Osteocyte (in vitro differentiated cells): Measurements from ENCODE around the gene ZNF621. TPM values are rescaled to one million over a fixed set of nuclear protein-coding genes. Genes with fewer than 3 reads are reported as not detected.

Source experiments
- DNase-seq: peaks from one replicate; pipeline ENCODE4 v3.0.0; 2021; ENCODE audit warnings: mixed read lengths; ENCODE audit not compliant: unreplicated experiment; ENCODE audit errors: extremely low spot score
- H3K27ac Mint-ChIP-seq: one replicate; pipeline ENCODE4 v1.8.0; 2021; ENCODE audit warnings: mild to moderate bottlenecking, mixed read lengths; ENCODE audit not compliant: unreplicated experiment
- H3K27me3 Mint-ChIP-seq: one replicate; pipeline ENCODE4 v1.8.0; 2021; ENCODE audit warnings: mixed read lengths; ENCODE audit not compliant: unreplicated experiment
- H3K36me3 Mint-ChIP-seq: one replicate; pipeline ENCODE4 v1.8.0; 2021; ENCODE audit warnings: mixed read lengths; ENCODE audit not compliant: unreplicated experiment
- H3K4me1 Mint-ChIP-seq: one replicate; pipeline ENCODE4 v1.8.0; 2021; ENCODE audit warnings: mixed read lengths; ENCODE audit not compliant: unreplicated experiment
- H3K4me3 Mint-ChIP-seq: one replicate; pipeline ENCODE4 v1.8.0; 2021; ENCODE audit warnings: mild to moderate bottlenecking, moderate library complexity, mixed read lengths; ENCODE audit not compliant: unreplicated experiment
- H3K9me3 Mint-ChIP-seq: one replicate; pipeline ENCODE4 v1.8.0; 2021; ENCODE audit warnings: mixed read lengths; ENCODE audit not compliant: unreplicated experiment
- long read RNA-seq: library from polyadenylated mRNA; unstranded; transcript quantifications from one replicate; pipeline ENCODE4 v2.0.0, GENCODE V29; 2021
- total RNA-seq: library from RNA; stranded (reverse); gene quantifications from 2 replicates; pipeline ENCODE4 v1.2.1, GENCODE V29; 2021
- TF ChIP-seq, protein P1 (sequence below): fragments of 200-600 bp; sonication (generic); IDR thresholded peaks from 2 replicates; pipeline ENCODE4 v1.5.0; 2021; ENCODE audit warnings: antibody characterized with exemption, mild to moderate bottlenecking, moderate library complexity

Gene ZNF621
- total RNA-seq, result 27.9 and 30.8 TPM in 2 replicates
- long read RNA-seq, full-length matches to known transcripts, result 3 of 15 reads
- long read RNA-seq, partial matches to known transcripts, result 0 of 15 reads
- long read RNA-seq, other reads (novel, unspliced or antisense), result 12 of 15 reads

DNA sequence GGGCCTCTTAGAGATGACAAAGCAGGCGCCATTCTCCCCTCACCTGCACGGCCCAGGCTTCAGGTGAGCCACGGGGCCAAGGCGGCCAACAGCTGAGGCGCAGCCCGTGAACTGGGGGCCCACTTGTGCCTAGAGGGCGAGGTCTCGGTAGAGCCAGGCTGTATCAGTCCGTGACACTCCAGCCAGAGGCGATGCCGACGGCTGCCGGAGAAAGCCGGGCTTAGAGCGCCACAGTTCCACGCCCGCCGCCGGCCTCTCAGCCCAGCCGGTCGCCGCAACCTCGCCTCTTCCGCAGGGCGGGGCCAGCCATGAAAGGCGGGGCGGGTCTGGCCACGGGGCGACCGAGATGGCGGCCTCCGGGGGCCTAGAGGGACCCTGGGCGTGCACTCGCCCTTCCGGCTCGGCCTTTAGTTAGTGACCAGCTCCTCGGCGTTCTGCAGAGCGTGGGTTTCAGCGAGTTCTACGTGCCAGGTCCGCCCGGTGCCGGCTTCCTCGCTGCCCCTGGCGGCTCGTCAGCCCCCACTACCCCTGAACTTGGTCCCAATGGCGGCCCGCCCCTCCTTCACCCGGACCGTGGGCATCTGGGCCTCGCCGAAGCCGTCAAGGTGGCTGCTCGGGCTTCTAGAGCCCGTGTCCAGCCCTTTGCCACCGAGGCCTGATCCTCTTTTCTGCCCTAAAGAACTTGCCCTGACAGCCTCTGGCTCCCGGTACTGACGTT is at the start of gene ZNF621:
Gene ZNF621 (plus strand): TSS at position 393 of the 718 bp plus-strand sequence. CDS start 881 bp downstream, outside the sequence.
- peaks cover 26% of the 10 kb centered on the region for H3K36me3 Mint-ChIP-seq

DNA sequence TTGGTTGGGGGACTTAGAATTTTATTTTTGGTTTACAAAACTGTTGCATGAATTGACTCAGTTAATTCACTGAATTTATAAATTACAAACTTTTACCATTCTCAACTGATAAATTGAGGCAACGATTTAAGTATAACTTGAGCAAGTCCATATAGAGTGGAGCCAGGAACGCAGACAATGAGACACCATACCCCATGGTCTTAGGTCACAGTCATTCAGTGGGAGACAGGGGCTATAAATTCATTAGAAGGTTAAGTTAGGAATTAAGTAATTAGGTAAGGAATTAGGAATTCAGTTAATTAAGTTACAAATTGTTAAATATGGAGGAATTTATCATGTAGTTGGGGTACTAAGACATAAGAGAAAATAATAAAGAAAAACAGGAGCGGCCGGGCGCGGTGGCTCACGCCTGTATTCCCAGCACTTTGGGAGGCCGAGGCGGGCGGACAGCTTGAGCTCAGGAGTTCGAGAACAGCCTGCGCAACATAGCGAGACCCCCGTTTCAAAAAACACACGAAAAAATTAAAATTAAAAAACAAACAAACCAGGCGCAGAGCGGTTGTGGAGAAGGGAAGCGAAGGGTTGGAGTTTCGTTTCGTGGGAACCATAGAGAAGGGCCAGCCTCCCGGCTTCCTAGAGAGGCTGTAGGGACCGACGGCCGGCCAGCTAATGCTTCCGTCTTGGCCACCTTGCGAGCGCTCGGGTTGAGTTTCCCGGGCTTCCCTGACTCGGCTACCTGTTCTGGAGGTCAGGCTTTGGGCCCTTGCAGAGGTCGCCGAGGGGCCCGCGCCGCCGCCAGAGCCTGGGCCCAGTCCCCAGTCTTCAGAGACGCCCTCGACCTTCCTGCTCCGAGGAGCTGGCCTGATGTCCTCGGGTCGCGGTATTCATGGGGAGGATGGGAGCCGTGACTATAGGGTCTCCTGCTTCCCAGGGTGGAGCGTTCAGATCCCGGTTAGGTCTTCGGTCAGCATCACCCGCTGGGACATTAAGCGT is 48.0 kb upstream of the ZNF621 start, which contains the start of gene ZNF619:
Gene ZNF619 (plus strand): TSS at position 645 of the 993 bp plus-strand sequence. CDS start 858 bp downstream, outside the sequence.
- TF ChIP-seq, protein P1, sequence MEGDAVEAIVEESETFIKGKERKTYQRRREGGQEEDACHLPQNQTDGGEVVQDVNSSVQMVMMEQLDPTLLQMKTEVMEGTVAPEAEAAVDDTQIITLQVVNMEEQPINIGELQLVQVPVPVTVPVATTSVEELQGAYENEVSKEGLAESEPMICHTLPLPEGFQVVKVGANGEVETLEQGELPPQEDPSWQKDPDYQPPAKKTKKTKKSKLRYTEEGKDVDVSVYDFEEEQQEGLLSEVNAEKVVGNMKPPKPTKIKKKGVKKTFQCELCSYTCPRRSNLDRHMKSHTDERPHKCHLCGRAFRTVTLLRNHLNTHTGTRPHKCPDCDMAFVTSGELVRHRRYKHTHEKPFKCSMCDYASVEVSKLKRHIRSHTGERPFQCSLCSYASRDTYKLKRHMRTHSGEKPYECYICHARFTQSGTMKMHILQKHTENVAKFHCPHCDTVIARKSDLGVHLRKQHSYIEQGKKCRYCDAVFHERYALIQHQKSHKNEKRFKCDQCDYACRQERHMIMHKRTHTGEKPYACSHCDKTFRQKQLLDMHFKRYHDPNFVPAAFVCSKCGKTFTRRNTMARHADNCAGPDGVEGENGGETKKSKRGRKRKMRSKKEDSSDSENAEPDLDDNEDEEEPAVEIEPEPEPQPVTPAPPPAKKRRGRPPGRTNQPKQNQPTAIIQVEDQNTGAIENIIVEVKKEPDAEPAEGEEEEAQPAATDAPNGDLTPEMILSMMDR, result no peak

More for the DNA sequence above, at the start of gene ZNF621:
- Mint-ChIP-seq H3K27ac (peak within 1 kb of the TSS; percentile 98), H3K4me1 (peaks cover 18% of the 10 kb centered on the region), H3K4me3 (peak within 1 kb of the TSS; percentile 88), H3K9me3 (peaks cover 3% of the 10 kb centered on the region), H3K27me3 (no peaks in the 10 kb centered on the region)
- TF ChIP-seq, protein P1, result no peak
- peak; percentile 94 for DNase-seq

DNA sequence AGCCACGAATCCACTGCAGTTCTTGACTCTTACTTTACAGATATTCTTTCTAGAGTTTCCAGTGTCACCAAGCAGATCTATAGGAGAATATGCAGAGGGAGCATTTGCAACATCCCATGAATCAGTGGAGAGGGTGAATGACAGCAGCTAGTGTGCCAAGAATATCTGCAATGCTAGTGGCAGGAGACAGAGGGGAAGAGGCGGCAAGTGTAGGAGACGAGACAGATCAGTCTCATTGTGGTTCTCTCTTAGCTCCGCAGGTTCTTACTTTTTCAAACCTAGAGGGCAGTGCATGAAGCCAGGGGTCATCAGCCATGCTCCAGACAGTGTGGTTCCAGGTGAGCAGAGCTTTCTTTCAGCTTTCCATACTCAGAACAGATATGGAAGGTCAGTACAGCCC is 47.1 kb upstream of the ZNF621 start:
- Mint-ChIP-seq H3K27me3 (no peaks in the 10 kb centered on the region), H3K9me3 (no peaks in the 10 kb centered on the region)

More for the DNA sequence above, 48.0 kb upstream of the ZNF621 start, which contains the start of gene ZNF619:
- H3K4me1 Mint-ChIP-seq, result peaks cover 11% of the 10 kb centered on the region
- peak; percentile 87 for DNase-seq
- no peaks in the 10 kb centered on the region for H3K36me3 Mint-ChIP-seq
- peak within 1 kb of the TSS; percentile 84 for H3K4me3 Mint-ChIP-seq
- no peaks in the 10 kb centered on the region for H3K27me3 Mint-ChIP-seq
- H3K27ac Mint-ChIP-seq, result peak within 1 kb of the TSS; percentile 94
- no peaks in the 10 kb centered on the region for H3K9me3 Mint-ChIP-seq

DNA sequence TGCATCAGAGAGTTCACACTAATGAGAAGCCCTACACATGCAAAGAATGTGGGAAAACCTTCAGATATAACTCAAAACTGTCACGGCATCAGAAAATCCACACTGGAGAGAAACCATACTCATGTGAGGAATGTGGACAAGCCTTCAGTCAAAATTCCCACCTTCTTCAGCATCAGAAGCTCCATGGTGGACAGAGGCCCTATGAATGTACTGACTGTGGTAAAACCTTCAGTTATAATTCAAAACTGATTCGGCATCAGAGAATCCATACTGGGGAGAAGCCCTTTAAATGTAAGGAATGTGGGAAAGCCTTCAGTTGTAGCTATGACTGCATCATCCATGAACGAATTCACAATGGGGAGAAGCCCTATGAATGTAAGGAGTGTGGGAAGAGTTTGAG is 37.6 kb upstream of the ZNF621 start:
- Mint-ChIP-seq H3K9me3 (peaks cover 14% of the 10 kb centered on the region), H3K36me3 (peaks cover 33% of the 10 kb centered on the region), H3K4me3 (no peak overlapping the region), H3K4me1 (no peaks in the 10 kb centered on the region), H3K27ac (no peak overlapping the region), H3K27me3 (no peaks in the 10 kb centered on the region)
- TF ChIP-seq, protein P1, result no peak
- no peak for DNase-seq

More for the DNA sequence above, 47.1 kb upstream of the ZNF621 start:
- TF ChIP-seq, protein P1, result no peak
- Mint-ChIP-seq H3K4me3 (peak overlapping the region; percentile 84), H3K27ac (peak overlapping the region; percentile 94), H3K4me1 (peaks cover 11% of the 10 kb centered on the region), H3K36me3 (peaks cover 5% of the 10 kb centered on the region)
- DNase-seq, result no peak
